H1 (cell line): ENCODE results near the gene IRF9. TPM values are rescaled to one million over a fixed set of nuclear protein-coding genes. Genes with fewer than 3 reads are reported as not detected.

Source experiments
- PHF8 ChIP-seq: fragments of 200-600 bp; sonication (generic); conservative IDR thresholded peaks from 2 replicates; pipeline ENCODE4 v1.7.1; 2012; ENCODE audit warnings: low read depth, mild to moderate bottlenecking, inconsistent platforms, low read length, moderate library complexity
- POLR2AphosphoS5 ChIP-seq: IDR thresholded peaks from 2 replicates; pipeline ENCODE4 v1.6.1; 2011; ENCODE audit warnings: low read depth, low read length
- SIN3A ChIP-seq, 2 experiments: IDR thresholded peaks in 1 of 2; conservative IDR thresholded peaks in 1 of 2; 2 replicates each; pipeline ENCODE4 v1.6.1; 2011 to 2012; ENCODE audit warnings: low read length in 2 of 2, improper control_type of control experiment in 1 of 2, low read depth in 1 of 2, mild to moderate bottlenecking in 1 of 2
- SP4 ChIP-seq: IDR thresholded peaks from 2 replicates; pipeline ENCODE4 v1.6.1; 2012; ENCODE audit warnings: low read length, inconsistent platforms
- TAF1 ChIP-seq: IDR thresholded peaks from 2 replicates; pipeline ENCODE4 v1.6.1; 2011; ENCODE audit warnings: mild to moderate bottlenecking, low read depth, low read length
- polyA plus RNA-seq, 7 experiments: library from polyadenylated mRNA; depleted of rRNA in 3 of 7; stranded (reverse) in 5 of 7; unstranded in 2 of 7; fragments of >200 nt in 5 of 7; fragments of 200-250 nt in 2 of 7; gene quantifications; 1 replicate in 5 of 7; 2 replicates in 1 of 7; 4 replicates in 1 of 7; pipeline versions ENCODE4 v1.2.1 to v1.2.3, GENCODE V29; 2011 to 2013; ENCODE audit warnings: missing spikeins in 2 of 7, mixed read lengths in 2 of 7
- total RNA-seq: library from RNA; stranded (reverse); fragmentation: NEBNext Ultra II Directional; extraction: Animal tissue kit (Norgen Biotek cat#: 25700); gene quantifications from 2 replicates; pipeline ENCODE4 v1.2.1, GENCODE V29; 2021

IRF9 gene
- total and polyA plus RNA-seq, 2 of the 8 experiments (the other 6 are each of a cell fraction or from before 2014, with no cell fraction given), result 11.4 to 13.2 TPM

DNA sequence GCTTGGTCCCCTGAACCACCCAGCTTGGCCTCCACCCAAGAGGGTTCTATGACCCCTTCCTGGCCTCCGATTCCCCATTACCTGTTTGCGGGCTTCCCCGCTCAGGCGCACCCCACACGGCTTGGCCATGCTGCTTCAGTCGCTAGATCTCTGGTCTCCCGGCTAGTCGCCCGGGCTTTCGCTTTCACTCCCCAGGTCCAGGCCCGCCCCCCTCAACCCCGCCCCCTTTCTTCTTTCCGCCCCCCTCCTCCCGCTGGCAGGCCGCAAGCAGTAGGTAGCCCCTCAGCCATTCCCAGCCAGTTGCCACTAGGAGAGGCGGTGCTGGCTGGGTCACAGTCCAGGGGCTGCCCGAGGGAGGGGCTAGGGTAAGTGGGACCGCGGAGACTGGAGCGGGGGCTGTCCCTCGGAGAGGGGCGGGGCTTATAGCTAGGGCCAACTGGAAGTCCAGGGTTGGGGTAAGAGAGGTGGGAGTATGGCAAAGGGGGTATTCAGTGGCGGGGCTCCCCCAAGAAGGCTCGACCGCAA, 14.6 kb upstream of the IRF9 start, which contains the start of gene PSME2 (continued):
- TF ChIP-seq POLR2AphosphoS5 (peak; percentile 17; the same call in 1 of the 2 replicates), TAF1 (peak; percentile 73; the same call in 1 of the 2 replicates), PHF8 (0 out of 2 replicates have a peak, but pooled peaks have one; percentile 12), SIN3A (conservative IDR thresholded peaks at IDR 0.05 in 1 of 2, IDR thresholded peaks at IDR 0.05 in 1 of 2; ENCODE audit: low read depth in 1 of 2, low read length in 2 of 2) (peak in 1 of 2 experiments; percentile 89; a peak in 2 of 4 replicates), SP4 (0 out of 2 replicates have a peak, but pooled peaks have one; percentile 14)
